PC-9 (cell line): Measurements from ENCODE around the gene ITPKB. TPM values are rescaled to one million over a fixed set of nuclear protein-coding genes. Genes with fewer than 3 reads are reported as not detected.

ENCODE experiments used
- BruUV-seq: library from RNA; stranded (reverse); fragments of 400-500 nt; replicated peaks from 2 replicates; lab custom pipeline; 2021; lab: Mats Ljungman, UMichigan
- CTCF ChIA-PET: fragments of 300-600 bp; sonication (Branson Sonifier 250); formaldehyde crosslinking; loops from one replicate; lab custom pipeline; 2022; ENCODE audit warnings: antibody characterized with exemption; lab: Charles Lee
- POLR2A ChIA-PET: fragments of 300-600 bp; sonication (Branson Sonifier 250); formaldehyde crosslinking; loops from one replicate; lab custom pipeline; 2022; ENCODE audit warnings: antibody characterized with exemption; ENCODE audit not compliant: unreplicated experiment; lab: Charles Lee
- DNase-seq, 2 experiments: peaks; one replicate each; pipeline versions ENCODE4 v3.0.0 to v3.0.0-alpha.2; 2015 to 2022; ENCODE audit warnings: mixed read lengths in 1 of 2
- H2AFZ ChIP-seq: fragments of 200-600 bp; sonication (generic); 2 replicates; pipeline ENCODE4 v1.8.1; 2017; ENCODE audit warnings: antibody characterized with exemption
- H3F3A ChIP-seq: fragments of 200-600 bp; sonication (generic); 2 replicates; pipeline ENCODE4 v1.8.1; 2017; ENCODE audit warnings: antibody characterized with exemption, mild to moderate bottlenecking, low read depth; ENCODE audit not compliant: insufficient read depth
- H3K27ac ChIP-seq: fragments of 200-600 bp; sonication (generic); 2 replicates; pipeline ENCODE4 v1.6.1; 2016; ENCODE audit warnings: mixed run types
- H3K27me3 ChIP-seq: fragments of 200-600 bp; sonication (generic); 2 replicates; pipeline ENCODE4 v1.6.1; 2016; ENCODE audit warnings: low read depth, mixed run types; ENCODE audit not compliant: insufficient read depth
- H3K36me3 ChIP-seq: fragments of 200-600 bp; sonication (generic); 2 replicates; pipeline ENCODE4 v1.6.1; 2016; ENCODE audit warnings: low read depth, mixed run types
- H3K4me1 ChIP-seq: fragments of 200-600 bp; sonication (generic); replicated peaks from 2 replicates; pipeline ENCODE4 v1.6.1; 2016; ENCODE audit warnings: mixed run types; ENCODE audit not compliant: insufficient read depth
- H3K4me2 ChIP-seq: fragments of 200-600 bp; sonication (generic); 2 replicates; pipeline ENCODE4 v1.6.1; 2017; ENCODE audit warnings: mixed run types
- H3K4me3 ChIP-seq: fragments of 200-600 bp; sonication (generic); 2 replicates; pipeline ENCODE4 v1.6.1; 2016; ENCODE audit warnings: mixed run types
- H3K79me2 ChIP-seq: fragments of 200-600 bp; sonication (generic); 2 replicates; pipeline ENCODE4 v1.6.1; 2017; ENCODE audit warnings: low read depth, mixed run types
- H3K9me2 ChIP-seq: fragments of 200-600 bp; sonication (generic); 2 replicates; pipeline ENCODE4 v1.8.1; 2017; ENCODE audit warnings: mild to moderate bottlenecking; ENCODE audit not compliant: insufficient read depth
- H3K9me3 ChIP-seq: fragments of 200-600 bp; sonication (generic); 2 replicates; pipeline ENCODE4 v1.8.1; 2016; ENCODE audit warnings: low read depth; ENCODE audit not compliant: insufficient read depth
- H4K20me1 ChIP-seq: fragments of 200-600 bp; sonication (generic); 2 replicates; pipeline ENCODE4 v1.8.1; 2017; ENCODE audit not compliant: insufficient read depth
- EZH2 ChIP-seq: fragments of 200-600 bp; sonication (generic); IDR thresholded peaks from 2 replicates; pipeline ENCODE4 v1.8.0; 2017; ENCODE audit warnings: antibody characterized with exemption, low read depth
- intact Hi-C: fragments of 100-400 bp; cut with micrococcal nuclease; formaldehyde crosslinking; loops from one replicate; pipeline ENCODE4 v1.10.0; 2022; ENCODE audit not compliant: unreplicated experiment
- total RNA-seq: library from RNA; stranded (reverse); gene quantifications from 2 replicates; pipeline ENCODE4 v1.2.3, GENCODE V29; 2021
- TF ChIP-seq, protein P1 (sequence below): fragments of 200-600 bp; sonication (generic); conservative IDR thresholded peaks from 2 replicates; pipeline ENCODE4 v1.6.1; 2017; ENCODE audit warnings: mixed run types, antibody characterized with exemption, mild to moderate bottlenecking, moderate library complexity

Gene ITPKB
- total RNA-seq, 1 experiment from 2014 or later = 13.4 TPM

DNA sequence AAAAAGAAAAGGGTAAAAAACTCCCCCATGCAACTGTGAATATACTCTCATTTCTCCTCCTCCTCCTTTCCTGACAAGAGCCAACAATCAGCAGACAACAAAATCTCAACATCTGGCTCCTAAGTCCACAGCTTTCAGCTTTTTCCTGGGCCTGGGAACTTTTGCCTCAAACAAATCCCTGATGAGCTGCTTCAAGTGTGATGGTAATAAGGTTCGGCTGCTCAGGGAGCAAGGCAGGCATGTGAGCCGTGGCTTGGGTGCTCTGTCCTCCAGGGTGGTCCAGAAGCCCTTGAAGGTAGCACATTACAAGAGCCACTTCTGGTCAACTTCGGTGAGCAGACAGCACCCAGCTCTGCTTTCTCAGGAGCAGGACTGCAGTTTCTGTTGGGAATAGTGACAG is 46.3 kb downstream of the ITPKB start:
- POLR2A ChIA-PET = no interaction called here
- Histone ChIP-seq H3K79me2 (no peaks in the 10 kb centered on the region), H3K27me3 (no peaks in the 10 kb centered on the region), H3K4me2 (no peak overlapping the region), H3K9me3 (no peaks in the 10 kb centered on the region), H4K20me1 (no peaks in the 10 kb centered on the region), H3K4me3 (no peak overlapping the region), H3K9me2 (no peaks in the 10 kb centered on the region), H3F3A (peaks cover 12% of the 10 kb centered on the region; the same call in 1 of the 2 replicates), H3K36me3 (no peaks in the 10 kb centered on the region), H3K4me1 (0 out of 2 replicates have a peak, but pooled peaks cover 9% of the 10 kb centered on the region), H2AFZ (no peak overlapping the region), H3K27ac (no peak overlapping the region)
- no TSS peak for BruUV-seq
- no peak for TF ChIP-seq EZH2
- TF ChIP-seq, protein P1, sequence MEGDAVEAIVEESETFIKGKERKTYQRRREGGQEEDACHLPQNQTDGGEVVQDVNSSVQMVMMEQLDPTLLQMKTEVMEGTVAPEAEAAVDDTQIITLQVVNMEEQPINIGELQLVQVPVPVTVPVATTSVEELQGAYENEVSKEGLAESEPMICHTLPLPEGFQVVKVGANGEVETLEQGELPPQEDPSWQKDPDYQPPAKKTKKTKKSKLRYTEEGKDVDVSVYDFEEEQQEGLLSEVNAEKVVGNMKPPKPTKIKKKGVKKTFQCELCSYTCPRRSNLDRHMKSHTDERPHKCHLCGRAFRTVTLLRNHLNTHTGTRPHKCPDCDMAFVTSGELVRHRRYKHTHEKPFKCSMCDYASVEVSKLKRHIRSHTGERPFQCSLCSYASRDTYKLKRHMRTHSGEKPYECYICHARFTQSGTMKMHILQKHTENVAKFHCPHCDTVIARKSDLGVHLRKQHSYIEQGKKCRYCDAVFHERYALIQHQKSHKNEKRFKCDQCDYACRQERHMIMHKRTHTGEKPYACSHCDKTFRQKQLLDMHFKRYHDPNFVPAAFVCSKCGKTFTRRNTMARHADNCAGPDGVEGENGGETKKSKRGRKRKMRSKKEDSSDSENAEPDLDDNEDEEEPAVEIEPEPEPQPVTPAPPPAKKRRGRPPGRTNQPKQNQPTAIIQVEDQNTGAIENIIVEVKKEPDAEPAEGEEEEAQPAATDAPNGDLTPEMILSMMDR = no peak
- no peak for DNase-seq
- intact Hi-C loops = no loop called here
- CTCF ChIA-PET = no interaction called here

DNA sequence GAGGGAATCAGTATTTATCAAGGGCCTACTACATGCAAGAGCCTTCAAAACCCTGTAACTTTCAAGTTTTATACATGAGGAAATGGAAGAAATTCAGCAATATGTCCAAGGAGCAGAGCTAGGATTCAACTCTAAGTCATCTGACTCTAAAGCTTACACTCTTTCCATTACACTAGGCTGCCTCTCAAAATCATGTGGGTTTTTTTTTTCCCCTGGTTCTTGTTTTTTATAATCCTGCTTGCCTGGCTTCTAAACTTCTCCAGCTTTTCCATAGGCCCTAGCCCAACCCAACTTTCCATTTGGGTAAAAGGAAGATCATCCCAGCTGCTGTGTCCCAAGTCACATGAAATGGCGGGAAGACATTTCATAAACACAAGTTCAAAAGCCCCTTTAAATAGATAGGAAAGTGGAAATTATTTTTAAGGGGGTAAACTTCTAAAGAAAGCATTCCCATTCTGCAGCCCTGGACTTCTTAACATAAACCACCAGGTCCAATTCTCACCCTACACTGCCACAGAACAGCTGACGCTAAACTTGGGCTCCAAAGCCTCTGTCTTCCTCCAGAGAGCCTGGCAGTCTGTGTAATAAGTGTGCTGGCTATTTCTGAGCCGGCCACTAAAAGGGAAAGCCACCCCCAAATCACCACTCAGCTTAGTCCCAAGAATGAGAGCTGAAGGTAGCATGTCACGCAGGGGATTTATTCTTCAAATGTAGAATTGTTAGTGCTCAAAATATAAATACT is 46.9 kb downstream of the ITPKB start:
- no peak overlapping the region for H3K27ac ChIP-seq
- TF ChIP-seq, protein P1 = no peak
- TF ChIP-seq EZH2 = no peak
- H3K9me2 ChIP-seq = no peaks in the 10 kb centered on the region
- ChIA-PET POLR2A (no interaction called here), CTCF (no interaction called here)
- intact Hi-C loops = no loop called here
- no peaks in the 10 kb centered on the region for H4K20me1 ChIP-seq
- H3K4me3 ChIP-seq = no peak overlapping the region
- peaks cover 6% of the 10 kb centered on the region; the same call in 1 of the 2 replicates for H3F3A ChIP-seq
- H3K79me2 ChIP-seq = no peaks in the 10 kb centered on the region
- H3K27me3 ChIP-seq = no peaks in the 10 kb centered on the region
- H3K36me3 ChIP-seq = no peaks in the 10 kb centered on the region
- H3K9me3 ChIP-seq = no peaks in the 10 kb centered on the region
- no TSS peak for BruUV-seq
- 0 out of 2 replicates have a peak, but pooled peaks cover 3% of the 10 kb centered on the region for H3K4me1 ChIP-seq
- H2AFZ ChIP-seq = no peak overlapping the region
- no peak for DNase-seq
- H3K4me2 ChIP-seq = no peak overlapping the region

DNA sequence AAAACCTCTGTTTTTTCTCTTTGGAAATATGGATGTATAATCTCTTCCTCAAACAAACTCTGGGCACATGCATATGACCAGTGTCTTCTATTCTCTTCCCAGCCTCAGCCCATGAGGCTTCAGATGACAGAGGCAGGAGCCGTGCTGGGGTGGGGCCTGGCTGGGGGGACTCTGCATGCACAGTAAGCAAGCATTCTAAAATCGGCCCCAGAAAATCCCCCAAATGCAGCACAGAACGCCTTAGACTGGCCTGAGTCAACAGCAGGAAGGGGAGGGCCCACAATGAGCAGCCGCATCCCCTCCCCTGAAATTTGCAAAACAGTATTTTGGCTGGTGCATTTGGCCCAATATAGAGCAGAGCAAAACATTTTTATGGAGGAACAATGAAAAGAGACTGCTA is 47.8 kb downstream of the ITPKB start:
- intact Hi-C loops = no loop called here
- no peak for DNase-seq
- H3K4me3 ChIP-seq = no peak overlapping the region
- H3F3A ChIP-seq = no peaks in the 10 kb centered on the region
- no peaks in the 10 kb centered on the region for H3K27me3 ChIP-seq
- BruUV-seq = no TSS peak
- no peak overlapping the region for H3K4me2 ChIP-seq
- no peak overlapping the region for H2AFZ ChIP-seq
- H3K27ac ChIP-seq = no peak overlapping the region
- H3K36me3 ChIP-seq = no peaks in the 10 kb centered on the region
- H3K9me3 ChIP-seq = no peaks in the 10 kb centered on the region
- no peaks in the 10 kb centered on the region for H3K9me2 ChIP-seq
- no peaks in the 10 kb centered on the region for H4K20me1 ChIP-seq
- no peaks in the 10 kb centered on the region for H3K4me1 ChIP-seq
- CTCF ChIA-PET = no interaction called here
- no peak for TF ChIP-seq EZH2
- TF ChIP-seq, protein P1 = no peak
- POLR2A ChIA-PET = no interaction called here
- H3K79me2 ChIP-seq = no peaks in the 10 kb centered on the region
